ENCODE data around the gene SUGCT.

DNA sequence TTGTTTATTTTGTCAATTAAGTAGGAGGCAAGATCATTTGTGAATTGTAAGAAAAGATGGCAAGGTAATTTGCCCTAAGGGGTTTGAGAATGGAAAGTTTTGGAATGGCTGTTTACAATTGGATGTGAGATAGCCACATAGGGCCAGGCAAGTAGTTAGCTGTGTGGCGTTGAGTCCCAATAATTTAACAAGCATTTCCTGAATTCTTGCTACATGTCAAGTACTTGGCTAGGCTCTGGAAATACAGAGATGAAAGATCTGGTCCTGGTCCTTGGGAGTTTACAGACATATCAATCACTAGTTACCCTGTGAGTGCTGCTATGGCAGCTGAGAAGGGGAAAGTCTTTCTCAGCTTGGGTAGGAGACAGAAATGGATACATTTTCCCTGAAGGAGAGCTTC is 401.6 kb downstream of the SUGCT start:
- TF ChIP-seq CTCF (IDR thresholded peaks at IDR 0.05) (no peak), POLR2A (IDR thresholded peaks at IDR 0.05) (no peak)
